Measurements from ENCODE around the gene LRRC4C. TPM values are rescaled to one million over a fixed set of nuclear protein-coding genes. Genes with fewer than 3 reads are reported as not detected.

LRRC4C gene
- total RNA-seq, 1 experiment from 2014 or later = 0.13 TPM

GRCh38 chr11:40228662-40229061, 1230.8 kb downstream of the LRRC4C start:
- Histone ChIP-seq H3K79me2 (ENCODE audit: insufficient read depth, low read length) (no peaks in the 10 kb centered on the region), H2BK12ac (ENCODE audit: insufficient read length, low read depth, low read length) (no peak overlapping the region), H3K23ac (ENCODE audit: insufficient read length, low read depth, low read length) (no peak overlapping the region), H3K9me3 (ENCODE audit: control insufficient read depth, low read depth, low read length) (no peaks in the 10 kb centered on the region), H3K14ac (ENCODE audit: insufficient read depth, low read length) (no peak overlapping the region), H3K4me2 (ENCODE audit: insufficient read depth, insufficient read length, low read length) (no peak overlapping the region), H3K4me1 (ENCODE audit: insufficient read depth, low read length) (peaks cover 12% of the 10 kb centered on the region; the same call in 1 of the 2 replicates), H2BK5ac (ENCODE audit: insufficient read length, low read length) (no peak overlapping the region), H3T11ph (ENCODE audit: low read length) (no peak overlapping the region), H3K79me1 (ENCODE audit: insufficient read depth, low read depth, low read length, poor library complexity, severe bottlenecking) (no peaks in the 10 kb centered on the region), H4K20me1 (ENCODE audit: control insufficient read depth, insufficient read depth, insufficient read length) (no peaks in the 10 kb centered on the region), H4K5ac (ENCODE audit: insufficient read length, low read depth, low read length) (no peak overlapping the region), H2BK120ac (ENCODE audit: low read depth, low read length, poor library complexity, severe bottlenecking) (no peak overlapping the region), H4K91ac (ENCODE audit: insufficient read length, low read depth, low read length) (no peak overlapping the region), H3K56ac (ENCODE audit: insufficient read length, low read depth, low read length) (no peak overlapping the region), H2AFZ (ENCODE audit: low read length) (no peak overlapping the region), H2AK5ac (ENCODE audit: insufficient read length, low read length) (no peak overlapping the region), H2BK15ac (ENCODE audit: low read depth, low read length) (no peak overlapping the region), H3K4ac (ENCODE audit: low read depth, low read length) (no peak overlapping the region), H4K8ac (replicated peaks; ENCODE audit: insufficient read length, low read depth, low read length) (no peak overlapping the region), H3K18ac (ENCODE audit: insufficient read length, low read depth, low read length) (no peak overlapping the region), H3K27me3 (ENCODE audit: insufficient read depth, low read length) (no peaks in the 10 kb centered on the region), H3K23me2 (ENCODE audit: insufficient read length, low read depth, low read length, poor library complexity, severe bottlenecking) (no peaks in the 10 kb centered on the region), H2BK20ac (ENCODE audit: low read depth, low read length, poor library complexity, severe bottlenecking) (no peak overlapping the region), H3K9ac (ENCODE audit: extremely low read depth, insufficient read length, low read length) (no peak overlapping the region), H3K27ac (ENCODE audit: insufficient read length, low read depth, low read length) (no peak overlapping the region)
- DNase-seq = no peak
- H3K9me3 Mint-ChIP-seq = no peaks in the 10 kb centered on the region
- no peak for TF ChIP-seq CTCF (conservative IDR thresholded peaks at IDR 0.05)
- H3K27ac Mint-ChIP-seq = no peak overlapping the region
- no CpG with 5 or more reads among the region's 3 CpGs for WGBS (ENCODE audit: extremely low coverage, insufficient read length, low lambda C conversion rate)
- peaks cover 5% of the 10 kb centered on the region; the same call in 1 of the 2 replicates for H3K27me3 Mint-ChIP-seq (ENCODE audit: low read depth)
- H3K36me3 Mint-ChIP-seq (ENCODE audit: insufficient read depth in 1 of 3, low read depth in 3 of 3) = no peaks in the 10 kb centered on the region
- H3K4me3 Mint-ChIP-seq = no peak overlapping the region
- H3K4me1 Mint-ChIP-seq = peaks cover 21 to 25% of the 10 kb centered on the region in 2 experiments

Data from H9 (cell line).